GM10266 (cell line): ENCODE results near the gene CNTNAP2.

Experiments
- DNase-seq: peaks from one replicate; pipeline ENCODE4 v3.0.0; 2012; ENCODE audit errors: extremely low spot score
- CTCF ChIP-seq: IDR thresholded peaks from 2 replicates; pipeline ENCODE4 v1.5.1; 2012; ENCODE audit warnings: mild to moderate bottlenecking, low read depth; ENCODE audit not compliant: control insufficient read depth, insufficient read depth; ENCODE audit errors: missing control alignments

The CNTNAP2 gene

DNA sequence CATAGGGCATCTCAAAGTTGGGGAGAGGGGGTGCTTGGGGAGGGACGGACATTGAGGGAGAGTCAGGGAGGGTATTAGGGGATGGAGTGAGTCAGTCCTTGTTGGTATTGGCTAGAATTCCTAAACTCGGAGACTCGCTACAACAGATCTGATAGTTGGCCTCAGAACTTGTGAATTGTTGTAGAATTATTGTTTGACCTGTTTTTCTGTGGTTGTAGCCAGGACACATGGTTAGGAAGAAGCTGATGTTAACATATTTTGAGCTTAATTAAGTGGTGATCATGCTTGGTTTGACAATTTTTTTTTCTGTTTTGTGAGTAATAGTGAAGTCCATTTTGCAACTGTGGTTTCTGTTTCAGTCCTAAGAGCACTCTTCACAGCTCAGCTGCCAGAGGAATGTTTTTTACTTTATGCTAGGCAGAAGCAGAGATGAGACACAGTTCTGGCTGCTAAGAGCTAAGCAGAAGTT lies 1283.7 kb downstream of the CNTNAP2 start:
- no peak for TF ChIP-seq CTCF
- DNase-seq = no peak

DNA sequence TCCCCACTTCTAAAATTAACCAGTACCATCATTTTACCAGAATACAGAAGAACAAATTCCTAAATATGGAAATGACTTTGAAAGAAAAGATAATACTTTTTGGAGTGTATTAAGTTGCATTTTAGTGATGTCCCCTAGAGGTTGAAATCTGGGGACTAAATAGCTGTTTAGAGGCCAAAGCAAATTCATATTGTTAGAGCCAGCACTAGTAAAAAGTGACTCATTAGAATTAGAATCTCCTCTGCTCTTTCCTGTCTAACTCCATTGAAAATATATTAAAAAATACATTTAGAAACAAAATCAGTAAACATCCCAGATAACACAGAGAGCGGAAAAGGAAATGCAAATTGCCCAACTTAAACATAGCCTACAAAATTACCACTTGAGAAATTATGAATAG lies 1284.3 kb downstream of the CNTNAP2 start:
- TF ChIP-seq CTCF = no peak
- DNase-seq = no peak

- DNase-seq = no peak
- no peak for TF ChIP-seq CTCF
Observed at GRCh38 chr7:147405621-147406020, 1289.0 kb downstream of the CNTNAP2 start.

- TF ChIP-seq CTCF = no peak
- no peak for DNase-seq
Observed at GRCh38 chr7:147406521-147407135, 1290.0 kb downstream of the CNTNAP2 start.

GRCh38 chr7:147411096-147411495 lies 1294.5 kb downstream of the CNTNAP2 start:
- TF ChIP-seq CTCF = no peak
- DNase-seq = no peak

GRCh38 chr7:147412109-147412508 lies 1295.5 kb downstream of the CNTNAP2 start:
- TF ChIP-seq CTCF = no peak

GRCh38 chr7:147412782-147413556 lies 1296.4 kb downstream of the CNTNAP2 start:
- no peak for TF ChIP-seq CTCF
- DNase-seq = no peak

More at GRCh38 chr7:147412109-147412508, 1295.5 kb downstream of the CNTNAP2 start:
- no peak for DNase-seq
